ENCODE results near the gene MTLN. TPM values are rescaled to one million over a fixed set of nuclear protein-coding genes. Genes with fewer than 3 reads are reported as not detected.
A peak's percentile ranks its signal among the peaks of the same experiment; 100 is the strongest.
"Not testable (repeated sequence)": the region's sequence is repeated elsewhere in the genome, so short reads cannot be mapped to it uniquely, and the experiment has no call there.

MTLN gene
- 33.2 TPM for polyA plus RNA-seq (2013, experiment 1 of 2)
- 36.0 TPM for polyA plus RNA-seq (2013, experiment 2 of 2)

DNA sequence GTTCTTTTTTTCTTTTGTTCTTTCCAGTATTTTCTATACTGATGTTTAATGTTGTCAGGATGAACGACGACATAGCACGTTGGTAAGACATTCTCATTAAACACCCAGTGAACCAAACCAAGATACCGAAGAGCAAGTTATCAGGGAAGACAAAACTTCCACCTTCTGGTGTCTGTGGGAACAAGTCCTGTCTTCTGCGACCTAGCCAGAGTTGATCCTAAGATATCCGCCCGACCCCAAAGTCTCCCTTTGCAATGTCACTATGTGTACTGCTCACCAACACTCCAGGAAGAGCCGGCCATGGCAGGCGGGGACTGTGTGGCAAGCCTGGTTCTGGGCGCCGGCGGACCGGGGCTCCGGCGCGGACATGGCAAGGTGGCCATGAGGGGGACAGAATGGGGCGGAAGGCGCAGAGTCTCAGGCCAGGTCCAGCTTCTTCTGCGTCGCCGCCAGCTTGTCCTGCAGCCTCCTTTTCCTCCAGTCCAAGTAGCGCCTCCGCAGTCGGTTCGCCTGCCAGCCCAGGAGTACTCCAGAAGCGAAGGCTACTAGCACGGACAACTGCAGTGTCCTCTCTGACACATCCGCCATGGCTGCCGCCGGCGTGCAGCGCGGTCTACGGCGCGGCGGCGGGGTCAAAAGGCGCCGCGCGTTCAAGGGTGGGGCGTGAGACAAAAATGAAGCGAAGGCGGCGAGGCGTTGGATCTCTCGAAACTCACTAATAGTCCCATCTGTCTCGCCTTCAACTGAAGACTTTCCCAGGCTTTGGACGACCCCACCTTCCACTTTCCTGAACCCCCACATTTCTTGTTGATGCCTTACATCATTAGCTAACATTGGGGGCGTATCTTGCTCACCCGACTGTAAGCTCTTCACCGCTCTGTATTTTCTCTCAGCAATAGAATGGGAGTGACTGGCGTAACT lies at the start of gene MTLN:
Gene MTLN (minus strand): TSS at position 610 of the 921 bp plus-strand sequence. CDS start 22 bp downstream, at position 588.
- H2BK15ac ChIP-seq (ENCODE audit: low read length), result peak within 1 kb of the TSS; percentile 64
- no CpG with 5 or more reads among the region's 54 CpGs for WGBS, 2 donors (ENCODE audit: extremely low coverage in 2 of 2, insufficient read length in 2 of 2, insufficient replicate concordance in 1 of 2)

DNA sequence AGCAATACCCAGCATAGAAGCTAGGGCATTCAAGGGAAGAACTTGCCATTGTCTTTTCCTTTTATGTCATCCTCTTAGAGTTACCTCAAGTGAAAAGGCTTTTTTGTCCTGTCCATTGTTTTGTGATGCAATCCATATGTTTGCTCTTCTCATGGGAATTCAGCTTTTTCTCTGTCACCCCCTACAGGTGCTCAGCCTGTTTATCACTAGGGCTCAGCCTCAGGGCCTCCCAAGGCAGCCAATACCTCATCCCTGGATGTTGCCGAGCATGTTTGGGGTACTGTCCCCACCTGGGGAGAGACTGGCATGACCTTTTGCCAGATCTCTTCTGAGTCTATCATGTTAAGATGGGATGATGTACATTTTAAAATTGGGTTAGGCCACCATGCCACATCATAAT lies 49.6 kb upstream of the MTLN start:
- H3K14ac ChIP-seq (ENCODE audit: low read length); H4K8ac ChIP-seq (ENCODE audit: low read depth, low read length); H3K36me3 ChIP-seq (replicated peaks in 1 of 2; ENCODE audit: control insufficient read depth in 2 of 2, insufficient read depth in 2 of 2, low read length in 2 of 2); H3K23ac ChIP-seq (ENCODE audit: low read depth, low read length, poor library complexity); H3K9ac ChIP-seq (ENCODE audit: low read depth, low read length, poor library complexity); H3K9me3 ChIP-seq (replicated peaks in 1 of 2; ENCODE audit: control insufficient read depth in 2 of 2, insufficient read depth in 1 of 2, low read depth in 1 of 2, low read length in 2 of 2); H2BK5ac ChIP-seq (ENCODE audit: low read length); H2BK120ac ChIP-seq (ENCODE audit: low read depth, low read length); H3K4me1 ChIP-seq (ENCODE audit: control insufficient read depth in 2 of 2, insufficient read depth in 1 of 2, low read depth in 1 of 2, low read length in 2 of 2); H3K4me3 ChIP-seq (ENCODE audit: low read length in 2 of 2); H3K27ac ChIP-seq (replicated peaks; ENCODE audit: low read length); H2BK12ac ChIP-seq (ENCODE audit: low read length); H3K27me3 ChIP-seq (ENCODE audit: control insufficient read depth in 3 of 3, insufficient read depth in 3 of 3, low read depth in 1 of 3, low read length in 3 of 3); H3K4ac ChIP-seq (ENCODE audit: low read length); H2AK5ac ChIP-seq (ENCODE audit: low read depth, low read length); H2AFZ ChIP-seq (ENCODE audit: low read length); H2BK15ac ChIP-seq (ENCODE audit: low read length); H3K4me2 ChIP-seq (ENCODE audit: insufficient read depth, low read length, poor library complexity, severe bottlenecking); H3K18ac ChIP-seq (ENCODE audit: low read length); DNase-seq (ENCODE audit: low spot score); H4K91ac ChIP-seq (ENCODE audit: low read depth, low read length, poor library complexity); H3K79me1 ChIP-seq (ENCODE audit: low read depth, low read length): not testable (repeated sequence)
- WGBS, 2 donors (ENCODE audit: extremely low coverage in 2 of 2, insufficient read length in 2 of 2, insufficient replicate concordance in 1 of 2), result no CpG with 5 or more reads among the region's 1 CpG

More for the DNA sequence above, at the start of gene MTLN:
- Histone ChIP-seq H3K36me3 (replicated peaks in 1 of 2; ENCODE audit: control insufficient read depth in 2 of 2, insufficient read depth in 2 of 2, low read length in 2 of 2) (peaks cover 0 to 11% of the 10 kb centered on the region in 2 donors), H3K4me1 (ENCODE audit: control insufficient read depth in 2 of 2, insufficient read depth in 1 of 2, low read depth in 1 of 2, low read length in 2 of 2) (peaks cover 0 to 2% of the 10 kb centered on the region in 2 donors), H3K27me3 (ENCODE audit: control insufficient read depth in 3 of 3, insufficient read depth in 3 of 3, low read depth in 1 of 3, low read length in 3 of 3) (peaks cover 0 to 16% (median 0%) of the 10 kb centered on the region in 3 experiments), H3K27ac (replicated peaks; ENCODE audit: low read length) (peak within 1 kb of the TSS; percentile 41), H3K23ac (ENCODE audit: low read depth, low read length, poor library complexity) (peak within 1 kb of the TSS; percentile 86), H3K18ac (ENCODE audit: low read length) (peak within 1 kb of the TSS; percentile 97), H3K4me3 (ENCODE audit: low read length in 2 of 2) (peak within 1 kb of the TSS in 1 of 2 donors; percentile 97), H3K4me2 (ENCODE audit: insufficient read depth, low read length, poor library complexity, severe bottlenecking) (peak within 1 kb of the TSS; percentile 70), H4K91ac (ENCODE audit: low read depth, low read length, poor library complexity) (no peak within 1 kb of the TSS), H4K8ac (ENCODE audit: low read depth, low read length) (no peak within 1 kb of the TSS), H2BK5ac (ENCODE audit: low read length) (peak within 1 kb of the TSS; percentile 68), H3K79me1 (ENCODE audit: low read depth, low read length) (no peaks in the 10 kb centered on the region), H3K4ac (ENCODE audit: low read length) (no peak within 1 kb of the TSS), H2AFZ (ENCODE audit: low read length) (no peak within 1 kb of the TSS), H3K9me3 (replicated peaks in 1 of 2; ENCODE audit: control insufficient read depth in 2 of 2, insufficient read depth in 1 of 2, low read depth in 1 of 2, low read length in 2 of 2) (peaks cover 0 to 2% of the 10 kb centered on the region in 2 donors), H3K14ac (ENCODE audit: low read length) (no peak within 1 kb of the TSS), H3K9ac (ENCODE audit: low read depth, low read length, poor library complexity) (peak within 1 kb of the TSS; percentile 98), H2BK120ac (ENCODE audit: low read depth, low read length) (peak within 1 kb of the TSS; percentile 57), H2BK12ac (ENCODE audit: low read length) (no peak within 1 kb of the TSS), H2AK5ac (ENCODE audit: low read depth, low read length) (no peak within 1 kb of the TSS)
- peak; percentile 58 for DNase-seq (ENCODE audit: low spot score)

- not testable (repeated sequence) for H2BK15ac ChIP-seq (ENCODE audit: low read length); H3K9ac ChIP-seq (ENCODE audit: low read depth, low read length, poor library complexity); DNase-seq (ENCODE audit: low spot score); H3K4ac ChIP-seq (ENCODE audit: low read length); H3K18ac ChIP-seq (ENCODE audit: low read length); H2BK120ac ChIP-seq (ENCODE audit: low read depth, low read length); H2BK12ac ChIP-seq (ENCODE audit: low read length); H3K23ac ChIP-seq (ENCODE audit: low read depth, low read length, poor library complexity); H3K36me3 ChIP-seq (replicated peaks in 1 of 2; ENCODE audit: control insufficient read depth in 2 of 2, insufficient read depth in 2 of 2, low read length in 2 of 2); H2BK5ac ChIP-seq (ENCODE audit: low read length); H3K9me3 ChIP-seq (replicated peaks in 1 of 2; ENCODE audit: control insufficient read depth in 2 of 2, insufficient read depth in 1 of 2, low read depth in 1 of 2, low read length in 2 of 2); H4K91ac ChIP-seq (ENCODE audit: low read depth, low read length, poor library complexity); H3K79me1 ChIP-seq (ENCODE audit: low read depth, low read length); H3K27ac ChIP-seq (replicated peaks; ENCODE audit: low read length); H3K4me1 ChIP-seq (ENCODE audit: control insufficient read depth in 2 of 2, insufficient read depth in 1 of 2, low read depth in 1 of 2, low read length in 2 of 2); H3K27me3 ChIP-seq (ENCODE audit: control insufficient read depth in 3 of 3, insufficient read depth in 3 of 3, low read depth in 1 of 3, low read length in 3 of 3); H3K4me3 ChIP-seq (ENCODE audit: low read length in 2 of 2); H3K14ac ChIP-seq (ENCODE audit: low read length); H3K4me2 ChIP-seq (ENCODE audit: insufficient read depth, low read length, poor library complexity, severe bottlenecking); H2AK5ac ChIP-seq (ENCODE audit: low read depth, low read length); H4K8ac ChIP-seq (ENCODE audit: low read depth, low read length); H2AFZ ChIP-seq (ENCODE audit: low read length)
- WGBS, 2 donors (ENCODE audit: extremely low coverage in 2 of 2, insufficient read length in 2 of 2, insufficient replicate concordance in 1 of 2), result no CpG with 5 or more reads among the region's 7 CpGs
Measured at GRCh38 chr2:110248081-110248795, 35.9 kb upstream of the MTLN start.

Measured in neuronal stem cell (in vitro differentiated cells).